ENCODE data around the gene MACROD2. TPM values are rescaled to one million over a fixed set of nuclear protein-coding genes. Genes with fewer than 3 reads are reported as not detected.

MACROD2 gene
- polyA plus RNA-seq, 1 donor (not counting 4 experiments of a cell fraction or from before 2014, with no cell fraction given) = 0.71 TPM

GRCh38 chr20:15076785-15077184, 1081.5 kb downstream of the MACROD2 start:
- TF ChIP-seq, protein P1, sequence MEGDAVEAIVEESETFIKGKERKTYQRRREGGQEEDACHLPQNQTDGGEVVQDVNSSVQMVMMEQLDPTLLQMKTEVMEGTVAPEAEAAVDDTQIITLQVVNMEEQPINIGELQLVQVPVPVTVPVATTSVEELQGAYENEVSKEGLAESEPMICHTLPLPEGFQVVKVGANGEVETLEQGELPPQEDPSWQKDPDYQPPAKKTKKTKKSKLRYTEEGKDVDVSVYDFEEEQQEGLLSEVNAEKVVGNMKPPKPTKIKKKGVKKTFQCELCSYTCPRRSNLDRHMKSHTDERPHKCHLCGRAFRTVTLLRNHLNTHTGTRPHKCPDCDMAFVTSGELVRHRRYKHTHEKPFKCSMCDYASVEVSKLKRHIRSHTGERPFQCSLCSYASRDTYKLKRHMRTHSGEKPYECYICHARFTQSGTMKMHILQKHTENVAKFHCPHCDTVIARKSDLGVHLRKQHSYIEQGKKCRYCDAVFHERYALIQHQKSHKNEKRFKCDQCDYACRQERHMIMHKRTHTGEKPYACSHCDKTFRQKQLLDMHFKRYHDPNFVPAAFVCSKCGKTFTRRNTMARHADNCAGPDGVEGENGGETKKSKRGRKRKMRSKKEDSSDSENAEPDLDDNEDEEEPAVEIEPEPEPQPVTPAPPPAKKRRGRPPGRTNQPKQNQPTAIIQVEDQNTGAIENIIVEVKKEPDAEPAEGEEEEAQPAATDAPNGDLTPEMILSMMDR (optimal IDR thresholded peaks at IDR 0.05 in 1 of 3, IDR thresholded peaks at IDR 0.05 in 1 of 3, conservative IDR thresholded peaks at IDR 0.05 in 1 of 3; ENCODE audit: extremely low read depth in 1 of 3, insufficient read depth in 2 of 3, low read length in 3 of 3) = no peak
- no peak for TF ChIP-seq EZH2 (IDR thresholded peaks at IDR 0.05; ENCODE audit: low read length)
- no peaks in the 10 kb centered on the region for H4K20me1 ChIP-seq (ENCODE audit: control insufficient read depth, extremely low read depth, insufficient read depth, low read length)
- H3K4me3 ChIP-seq (ENCODE audit: control insufficient read depth in 2 of 3, extremely low read depth in 1 of 3, insufficient read depth in 2 of 3, low read depth in 1 of 3, low read length in 3 of 3) = no peak overlapping the region
- no peaks in the 10 kb centered on the region for H3K4me1 ChIP-seq (ENCODE audit: control insufficient read depth, extremely low read depth, insufficient read depth, low read length)
- H3K79me2 ChIP-seq (ENCODE audit: control insufficient read depth, insufficient read depth, low read length) = no peaks in the 10 kb centered on the region
- no peaks in the 10 kb centered on the region for H3K9me1 ChIP-seq (ENCODE audit: control insufficient read depth, extremely low read depth, insufficient read depth, low read length)
- no peak overlapping the region for H3K27ac ChIP-seq (ENCODE audit: control insufficient read depth, insufficient read depth, low read length)
- no peak for FAIRE-seq
- DNase-seq (ENCODE audit: low read depth, low spot score) = no peak
- dilution Hi-C loops (cut with MboI; ENCODE audit: extremely low pct_ligation_motif_present, low sequenced_read_pairs) = no loop called here
- H3K36me3 ChIP-seq (ENCODE audit: control insufficient read depth in 2 of 2, extremely low read depth in 1 of 2, insufficient read depth in 2 of 2, low read length in 2 of 2) = no peaks in the 10 kb centered on the region
- H3K9me3 ChIP-seq (ENCODE audit: control insufficient read depth, low read depth, low read length) = no peaks in the 10 kb centered on the region
- H2AFZ ChIP-seq (ENCODE audit: control insufficient read depth, low read length) = no peak overlapping the region
- no peaks in the 10 kb centered on the region for H3K27me3 ChIP-seq (ENCODE audit: control insufficient read depth, extremely low read depth, insufficient read depth, low read length)
- no peak overlapping the region for H3K4me2 ChIP-seq (ENCODE audit: control insufficient read depth, extremely low read depth, insufficient read depth, low read depth, low read length)
- H3K9ac ChIP-seq (ENCODE audit: control insufficient read depth, extremely low read depth, insufficient read depth, low read length) = no peak overlapping the region

- no peaks in the 10 kb centered on the region for H3K79me2 ChIP-seq (ENCODE audit: control insufficient read depth, insufficient read depth, low read length)
- H3K27ac ChIP-seq (ENCODE audit: control insufficient read depth, insufficient read depth, low read length) = no peak overlapping the region
- H3K27me3 ChIP-seq (ENCODE audit: control insufficient read depth, extremely low read depth, insufficient read depth, low read length) = no peaks in the 10 kb centered on the region
- H3K9me1 ChIP-seq (ENCODE audit: control insufficient read depth, extremely low read depth, insufficient read depth, low read length) = no peaks in the 10 kb centered on the region
- H3K9ac ChIP-seq (ENCODE audit: control insufficient read depth, extremely low read depth, insufficient read depth, low read length) = no peak overlapping the region
- no peak overlapping the region for H3K4me3 ChIP-seq (ENCODE audit: control insufficient read depth in 2 of 3, extremely low read depth in 1 of 3, insufficient read depth in 2 of 3, low read depth in 1 of 3, low read length in 3 of 3)
- no peaks in the 10 kb centered on the region for H4K20me1 ChIP-seq (ENCODE audit: control insufficient read depth, extremely low read depth, insufficient read depth, low read length)
- FAIRE-seq (no peak), DNase-seq (ENCODE audit: low read depth, low spot score) (no peak)
- no peak overlapping the region for H3K4me2 ChIP-seq (ENCODE audit: control insufficient read depth, extremely low read depth, insufficient read depth, low read depth, low read length)
- dilution Hi-C loops (cut with MboI; ENCODE audit: extremely low pct_ligation_motif_present, low sequenced_read_pairs) = no loop called here
- H3K36me3 ChIP-seq (ENCODE audit: control insufficient read depth in 2 of 2, extremely low read depth in 1 of 2, insufficient read depth in 2 of 2, low read length in 2 of 2) = no peaks in the 10 kb centered on the region
- H3K9me3 ChIP-seq (ENCODE audit: control insufficient read depth, low read depth, low read length) = no peaks in the 10 kb centered on the region
- no peaks in the 10 kb centered on the region for H3K4me1 ChIP-seq (ENCODE audit: control insufficient read depth, extremely low read depth, insufficient read depth, low read length)
- no peak for TF ChIP-seq EZH2 (IDR thresholded peaks at IDR 0.05; ENCODE audit: low read length)
- TF ChIP-seq, protein P1 (optimal IDR thresholded peaks at IDR 0.05 in 1 of 3, IDR thresholded peaks at IDR 0.05 in 1 of 3, conservative IDR thresholded peaks at IDR 0.05 in 1 of 3; ENCODE audit: extremely low read depth in 1 of 3, insufficient read depth in 2 of 3, low read length in 3 of 3) = no peak
- no peak overlapping the region for H2AFZ ChIP-seq (ENCODE audit: control insufficient read depth, low read length)
Observed at GRCh38 chr20:15077733-15078250, 1082.5 kb downstream of the MACROD2 start.
